CD14-positive monocyte (primary cell): ENCODE results near the gene SLC7A10. TPM values are rescaled to one million over a fixed set of nuclear protein-coding genes. Genes with fewer than 3 reads are reported as not detected.

Experiments used
- DNase-seq, 3 donors: peaks; one replicate each; pipeline ENCODE4 v3.0.0-alpha.2; 2011 to 2022
- H2AFZ ChIP-seq: 2 replicates; pipeline ENCODE4 v1.6.0; 2012; ENCODE audit warnings: mild to moderate bottlenecking, low read depth, low read length, inconsistent platforms; ENCODE audit not compliant: insufficient read depth, poor library complexity, severe bottlenecking
- H3K27ac ChIP-seq, 2 donors: 1 replicate in 1 of 2; 2 replicates in 1 of 2; pipeline ENCODE4 v1.5.1; 2012 to 2013; ENCODE audit warnings: low read length in 2 of 2, control low read depth in 1 of 2, inconsistent platforms in 1 of 2, low read depth in 1 of 2, mild to moderate bottlenecking in 1 of 2
- H3K27me3 ChIP-seq, 2 donors: one replicate each; pipeline versions ENCODE4 v1.6.0 to v1.6.1; 2011 to 2013; ENCODE audit warnings: low read length in 2 of 2; ENCODE audit not compliant: control insufficient read depth in 2 of 2, insufficient read depth in 2 of 2
- H3K36me3 ChIP-seq, 2 donors: replicated peaks in 1 of 2; 1 replicate in 1 of 2; 2 replicates in 1 of 2; pipeline versions ENCODE4 v1.5.1 to v1.6.1; 2012 to 2013; ENCODE audit warnings: low read length in 2 of 2, control low read depth in 1 of 2, inconsistent platforms in 1 of 2, mild to moderate bottlenecking in 1 of 2; ENCODE audit not compliant: insufficient read depth in 2 of 2, control insufficient read depth in 1 of 2
- H3K4me1 ChIP-seq, 2 donors: 1 replicate in 1 of 2; 2 replicates in 1 of 2; pipeline versions ENCODE4 v1.5.1 to v1.6.1; 2012 to 2013; ENCODE audit warnings: low read length in 2 of 2, control low read depth in 1 of 2, inconsistent platforms in 1 of 2, mild to moderate bottlenecking in 1 of 2, moderate library complexity in 1 of 2; ENCODE audit not compliant: insufficient read depth in 2 of 2, control insufficient read depth in 1 of 2
- H3K4me2 ChIP-seq: replicated peaks from 2 replicates; pipeline ENCODE3; 2012; ENCODE audit warnings: low read length, moderate library complexity, mild to moderate bottlenecking; ENCODE audit not compliant: poor library complexity, severe bottlenecking; ENCODE audit errors: extremely low read depth
- H3K4me3 ChIP-seq, 3 experiments: fragments of 200-600 bp in 1 of 3; sonication (generic) in 1 of 3; replicated peaks in 1 of 3; 1 replicate in 2 of 3; 2 replicates in 1 of 3; pipeline ENCODE4 v1.5.1; 2011 to 2013; ENCODE audit warnings: low read length in 3 of 3, mild to moderate bottlenecking in 3 of 3, control low read depth in 2 of 3, low read depth in 2 of 3, inconsistent platforms in 1 of 3, moderate library complexity in 1 of 3
- H3K79me2 ChIP-seq: 2 replicates; pipeline ENCODE4 v1.6.0; 2012; ENCODE audit warnings: mild to moderate bottlenecking, control low read depth, inconsistent platforms, low read length, moderate library complexity; ENCODE audit not compliant: insufficient read depth
- H3K9ac ChIP-seq: 2 replicates; pipeline ENCODE4 v1.6.0; 2017; ENCODE audit warnings: low read length, mild to moderate bottlenecking; ENCODE audit not compliant: insufficient read depth, poor library complexity, severe bottlenecking
- H3K9me3 ChIP-seq, 2 donors: replicated peaks in 1 of 2; 1 replicate in 1 of 2; 2 replicates in 1 of 2; pipeline versions ENCODE4 v1.5.1 to v1.6.1; 2012 to 2013; ENCODE audit warnings: low read length in 2 of 2, control low read depth in 1 of 2; ENCODE audit not compliant: control insufficient read depth in 1 of 2, insufficient read depth in 1 of 2
- H4K20me1 ChIP-seq: 2 replicates; pipeline ENCODE4 v1.6.0; 2012; ENCODE audit warnings: mild to moderate bottlenecking, low read length, control low read depth, moderate library complexity; ENCODE audit not compliant: insufficient read depth
- H3K27ac Mint-ChIP-seq, 7 donors: one replicate each; pipeline ENCODE4 v1.8.0; 2020; ENCODE audit warnings: mild to moderate bottlenecking in 7 of 7, mixed read lengths in 7 of 7, moderate library complexity in 6 of 7, inconsistent platforms in 2 of 7
- H3K27me3 Mint-ChIP-seq, 3 donors: one replicate each; pipeline ENCODE4 v1.8.0; 2021 to 2022; ENCODE audit warnings: low read depth in 3 of 3, mild to moderate bottlenecking in 3 of 3, mixed read lengths in 3 of 3, moderate library complexity in 3 of 3, inconsistent platforms in 1 of 3
- H3K36me3 Mint-ChIP-seq, 2 donors: one replicate each; pipeline ENCODE4 v1.8.0; 2020; ENCODE audit warnings: mixed read lengths in 2 of 2, inconsistent platforms in 1 of 2, mild to moderate bottlenecking in 1 of 2
- H3K4me1 Mint-ChIP-seq: one replicate; pipeline ENCODE4 v1.8.0; 2020; ENCODE audit warnings: mild to moderate bottlenecking, mixed read lengths
- H3K4me3 Mint-ChIP-seq, 2 donors: one replicate each; pipeline ENCODE4 v1.8.0; 2020; ENCODE audit warnings: mild to moderate bottlenecking in 2 of 2, mixed read lengths in 2 of 2, moderate library complexity in 1 of 2
- H3K9me3 Mint-ChIP-seq, 7 donors: one replicate each; pipeline ENCODE4 v1.8.0; 2020 to 2022; ENCODE audit warnings: mixed read lengths in 7 of 7, mild to moderate bottlenecking in 6 of 7, moderate library complexity in 6 of 7, inconsistent platforms in 2 of 7
- CTCF ChIP-seq: fragments of 200-600 bp; IDR thresholded peaks from one replicate; pipeline ENCODE4 v1.8.0; 2022; ENCODE audit warnings: antibody characterized with exemption, mild to moderate bottlenecking
- WGBS: methylation state at CpG from one replicate; pipeline ENCODE4 v1.1.5; 2013; ENCODE audit warnings: missing lambda C conversion rate; ENCODE audit not compliant: insufficient coverage; 5-methylcytosine and 5-hydroxymethylcytosine counted together
- intact Hi-C, 2 donors: fragments of 100-400 bp; cut with micrococcal nuclease; formaldehyde crosslinking; loops; one replicate each; pipeline versions ENCODE4 v1.15.0 to v1.15.1; 2023
- polyA plus RNA-seq, 3 donors: library from polyadenylated mRNA; depleted of rRNA in 1 of 3; unstranded in 2 of 3; stranded (reverse) in 1 of 3; fragments of 300-500 nt in 2 of 3; fragments of >200 nt in 1 of 3; fragmentation: Illumina TruSeq in 2 of 3; gene quantifications; 1 replicate in 2 of 3; 2 replicates in 1 of 3; pipeline ENCODE4 v1.2.3, GENCODE V29; 2012 to 2021

The SLC7A10 gene
- polyA plus RNA-seq, 3 donors = 0.52 TPM; not detected in 2

- Mint-ChIP-seq H3K4me3 (no peak overlapping the region), H3K9me3 (peaks cover 0 to 2% (median 0%) of the 10 kb centered on the region in 7 donors), H3K27me3 (peaks cover 1 to 4% (median 3%) of the 10 kb centered on the region in 3 donors), H3K36me3 (no peaks in the 10 kb centered on the region), H3K4me1 (peaks cover 6% of the 10 kb centered on the region), H3K27ac (no peak overlapping the region)
- intact Hi-C loops = loop anchor here in 1 of 2 donors (1.0 kb wide), 1 partner anchor 171 kb away; no protein-coding TSS in a partner anchor
- peak; percentile 93 for TF ChIP-seq CTCF
- 64% methylated on average over 27 of the region's 30 CpGs for whole genome bisulfite sequencing
- DNase-seq = peak; percentile 69 to 81 (median 78)
- Histone ChIP-seq H3K4me1 (peaks cover 23 to 37% of the 10 kb centered on the region in 2 donors), H4K20me1 (no peaks in the 10 kb centered on the region), H2AFZ (peak overlapping the region; percentile 10), H3K79me2 (no peaks in the 10 kb centered on the region), H3K4me2 (no peak overlapping the region), H3K9me3 (no peaks in the 10 kb centered on the region), H3K36me3 (no peaks in the 10 kb centered on the region), H3K9ac (no peak overlapping the region), H3K4me3 (no peak overlapping the region), H3K27me3 (no peaks in the 10 kb centered on the region), H3K27ac (no peak overlapping the region)
Observed at GRCh38 chr19:33235269-33235995, 9.8 kb upstream of the SLC7A10 start.

GRCh38 chr19:33234736-33235135, 9.1 kb upstream of the SLC7A10 start:
- intact Hi-C loops = loop anchor here in 1 of 2 donors (1.0 kb wide), 1 partner anchor 172 kb away; no protein-coding TSS in a partner anchor
- Mint-ChIP-seq H3K4me3 (no peak overlapping the region), H3K36me3 (no peaks in the 10 kb centered on the region), H3K27ac (no peak overlapping the region), H3K27me3 (peaks cover 1 to 4% (median 3%) of the 10 kb centered on the region in 3 donors), H3K9me3 (peaks cover 0 to 2% (median 0%) of the 10 kb centered on the region in 7 donors), H3K4me1 (peaks cover 6% of the 10 kb centered on the region)
- Histone ChIP-seq H3K36me3 (no peaks in the 10 kb centered on the region), H3K27ac (no peak overlapping the region), H3K79me2 (no peaks in the 10 kb centered on the region), H2AFZ (no peak overlapping the region), H3K9me3 (peaks cover under 1% of the 10 kb centered on the region in 2 donors), H3K4me2 (no peak overlapping the region), H3K27me3 (no peaks in the 10 kb centered on the region), H4K20me1 (no peaks in the 10 kb centered on the region), H3K9ac (no peak overlapping the region), H3K4me3 (no peak overlapping the region), H3K4me1 (peaks cover 23 to 37% of the 10 kb centered on the region in 2 donors)
- TF ChIP-seq CTCF = no peak
- no peak for DNase-seq
- 75% methylated on average over 6 of the region's 9 CpGs for WGBS
